Lung (tissue), 12 donors: ENCODE results near the gene CUBN. TPM values are rescaled to one million over a fixed set of nuclear protein-coding genes. Genes with fewer than 3 reads are reported as not detected.

Experiments used
- ATAC-seq: fragments of 200-7000 bp; cut with Tn5 transposase; one replicate; pipeline ENCODE4 v1.9.1; 2020; ENCODE audit warnings: moderate number of reproducible peaks; ENCODE audit not compliant: insufficient read depth, low FRiP score
- DNase-seq, 3 donors: peaks; one replicate each; pipeline ENCODE4 v3.0.0-alpha.2; 2013 to 2017
- H3K27ac ChIP-seq, 2 donors: one replicate each; pipeline ENCODE4 v1.5.1; 2013; ENCODE audit warnings: mild to moderate bottlenecking in 2 of 2, moderate library complexity in 2 of 2, control low read depth in 1 of 2, inconsistent platforms in 1 of 2, low read depth in 1 of 2, low read length in 1 of 2
- H3K27me3 ChIP-seq, 3 donors: one replicate each; pipeline ENCODE4 v1.5.1; 2013; ENCODE audit warnings: low read length in 2 of 3; ENCODE audit not compliant: control insufficient read depth in 3 of 3, insufficient read depth in 3 of 3
- H3K36me3 ChIP-seq, 4 donors: one replicate each; pipeline ENCODE4 v1.5.1; 2013; ENCODE audit warnings: low read length in 4 of 4, mild to moderate bottlenecking in 1 of 4, moderate library complexity in 1 of 4; ENCODE audit not compliant: control insufficient read depth in 4 of 4, insufficient read depth in 4 of 4
- H3K4me1 ChIP-seq, 5 donors: one replicate each; pipeline ENCODE4 v1.5.1; 2013; ENCODE audit warnings: low read length in 5 of 5, mild to moderate bottlenecking in 2 of 5, moderate library complexity in 1 of 5; ENCODE audit not compliant: control insufficient read depth in 5 of 5, insufficient read depth in 5 of 5
- H3K4me3 ChIP-seq: one replicate; pipeline ENCODE4 v1.5.1; 2013; ENCODE audit warnings: mild to moderate bottlenecking, control low read depth, moderate library complexity
- H3K9ac ChIP-seq, 2 donors: one replicate each; pipeline ENCODE4 v1.5.1; 2013; ENCODE audit warnings: low read length in 2 of 2, control low read depth in 1 of 2; ENCODE audit not compliant: insufficient read depth in 1 of 2
- H3K9me3 ChIP-seq, 4 donors: one replicate each; pipeline ENCODE4 v1.5.1; 2013; ENCODE audit warnings: low read length in 3 of 4, mild to moderate bottlenecking in 1 of 4, moderate library complexity in 1 of 4; ENCODE audit not compliant: control insufficient read depth in 4 of 4, insufficient read depth in 3 of 4
- CTCF ChIP-seq: IDR thresholded peaks from 2 replicates; pipeline ENCODE4 v1.5.1; 2012; ENCODE audit warnings: mild to moderate bottlenecking; ENCODE audit errors: control extremely low read depth, extremely low read depth
- WGBS, 2 donors: extraction: QIAGEN DNeasy Blood & Tissue Kit; methylation state at CpG; one replicate each; pipeline ENCODE4 v1.1.7; 2013; 5-methylcytosine and 5-hydroxymethylcytosine counted together
- polyA plus RNA-seq, 2 donors: library from polyadenylated mRNA; stranded (reverse); fragments of 200-250 nt; gene quantifications; one replicate each; pipeline ENCODE4 v1.2.1, GENCODE V29; 2013
- total RNA-seq, 2 donors: library from RNA; depleted of rRNA in 1 of 2; stranded (reverse); fragments of >200 nt in 1 of 2; gene quantifications; one replicate each; pipeline ENCODE4 v1.2.1, GENCODE V29; 2014 to 2021
- donor health status: control.
- donor health status: control.
- donor health status: Bipolar disorder and iron deficiency.
- donor health status: healthy.
- donor health status: DM: yes; HTN: yes; CAD: no.

Gene CUBN
- total and polyA plus RNA-seq, 4 donors, result 0.33 to 5.1 (median 1.0) TPM

DNA sequence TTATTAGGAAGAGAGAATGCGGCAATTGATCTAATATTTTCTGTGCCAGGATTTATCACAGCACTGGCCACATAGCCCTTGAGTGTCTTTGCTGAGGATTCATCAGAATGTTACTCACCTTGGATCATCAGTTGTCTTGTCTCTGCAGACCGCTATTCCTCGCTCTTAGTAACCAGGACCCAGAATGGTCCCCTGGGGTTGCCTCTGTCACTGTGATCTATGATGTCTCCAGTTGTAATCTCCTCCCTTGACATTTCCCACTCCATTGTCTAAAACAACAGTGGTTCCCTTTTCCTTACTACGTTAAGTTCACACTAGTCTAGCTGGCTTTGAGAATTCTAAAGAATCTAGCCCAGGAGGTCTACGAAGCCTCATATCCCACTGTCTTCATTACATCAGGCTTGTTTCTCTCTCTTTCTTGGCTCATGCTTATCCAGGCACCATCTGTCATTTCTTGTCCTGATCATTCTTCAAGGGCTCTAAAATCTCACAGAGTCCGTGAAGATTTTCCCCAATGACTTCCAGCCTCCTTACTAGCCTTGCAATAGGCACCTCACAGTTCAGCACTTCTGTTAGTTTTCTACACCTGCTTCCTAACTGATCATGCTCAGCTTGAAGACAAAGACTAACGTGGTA lies 125.8 kb downstream of the CUBN start:
- no peaks in the 10 kb centered on the region for H3K27me3 ChIP-seq
- no peak for TF ChIP-seq CTCF
- DNase-seq (no peak), ATAC-seq (no peak)
- H3K36me3 ChIP-seq, result no peaks in the 10 kb centered on the region
- peak overlapping the region in 1 of 2 donors; percentile 22 for H3K27ac ChIP-seq
- peaks cover 6 to 48% (median 17%) of the 10 kb centered on the region in 5 donors for H3K4me1 ChIP-seq
- WGBS, 2 donors, result 78 to 83% methylated on average over 7 of the region's 7 CpGs
- no peak overlapping the region for H3K9ac ChIP-seq
- H3K9me3 ChIP-seq, result no peaks in the 10 kb centered on the region
- no peak overlapping the region for H3K4me3 ChIP-seq

DNA sequence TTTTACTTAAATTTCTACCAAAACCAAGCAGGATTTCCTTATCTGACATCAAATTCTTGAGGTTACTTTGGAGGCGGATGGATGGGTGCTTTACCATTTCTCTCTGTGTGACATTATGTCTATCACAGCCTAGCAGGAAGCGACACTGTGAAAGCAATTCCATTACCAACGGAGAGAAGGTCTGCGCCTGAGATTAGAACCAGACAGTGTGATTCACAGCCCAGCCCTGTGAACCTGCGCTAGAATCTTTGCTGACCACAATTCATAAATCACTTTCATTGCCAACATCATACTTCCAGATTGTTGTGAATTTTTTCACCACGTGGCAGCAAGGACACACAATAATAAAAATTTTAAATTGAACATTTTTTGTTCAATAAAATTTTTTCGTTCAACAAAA lies 126.5 kb downstream of the CUBN start:
- ATAC-seq, result no peak
- Histone ChIP-seq H3K27ac (peak overlapping the region in 1 of 2 donors; percentile 73), H3K9ac (no peak overlapping the region), H3K9me3 (no peaks in the 10 kb centered on the region), H3K36me3 (no peaks in the 10 kb centered on the region), H3K4me3 (no peak overlapping the region), H3K27me3 (no peaks in the 10 kb centered on the region), H3K4me1 (peaks cover 5 to 42% (median 12%) of the 10 kb centered on the region in 5 donors)
- TF ChIP-seq CTCF, result no peak
- WGBS, 2 donors, result 21 to 42% methylated on average over 7 of the region's 7 CpGs
- DNase-seq, result no peak

- Histone ChIP-seq H3K9me3 (no peaks in the 10 kb centered on the region), H3K27ac (peak overlapping the region; percentile 54 to 74), H3K4me3 (no peak overlapping the region), H3K36me3 (no peaks in the 10 kb centered on the region), H3K4me1 (peaks cover 0 to 32% (median 9%) of the 10 kb centered on the region in 5 donors), H3K9ac (peak overlapping the region in 1 of 2 donors; percentile 77), H3K27me3 (no peaks in the 10 kb centered on the region)
- no peak for TF ChIP-seq CTCF
- peak; percentile 43 for ATAC-seq
- peak; percentile 76 to 95 (median 94) for DNase-seq
- 35 to 55% methylated on average over 8 of the region's 8 CpGs for WGBS, 2 donors
Observed at GRCh38 chr10:17001961-17002749, 127.5 kb downstream of the CUBN start.
